Measurements from ENCODE around the gene ARFGAP1. TPM values are rescaled to one million over a fixed set of nuclear protein-coding genes. Genes with fewer than 3 reads are reported as not detected.

Gene ARFGAP1
- total and polyA plus RNA-seq, 2 of the 8 experiments (the other 6 are each of a cell fraction or from before 2014, with no cell fraction given), result 93.7 to 100 TPM

GRCh38 chr20:63261795-63262528 lies 10.7 kb upstream of the ARFGAP1 start:
- no peaks in the 10 kb centered on the region for H3K79me1 ChIP-seq (ENCODE audit: low read depth, low read length)
- H3K23ac ChIP-seq (ENCODE audit: insufficient read length), result no peak overlapping the region
- no peak overlapping the region for H2BK20ac ChIP-seq (ENCODE audit: low read length)
- H2BK120ac ChIP-seq (replicated peaks; ENCODE audit: low read depth, low read length), result no peak overlapping the region
- no peaks in the 10 kb centered on the region for H3K36me3 ChIP-seq (ENCODE audit: control insufficient read depth in 2 of 4, insufficient read depth in 4 of 4, low read length in 3 of 4)
- H3K18ac ChIP-seq (ENCODE audit: extremely low read depth, low read length), result no peak overlapping the region; the same call in 1 of the 2 replicates
- H3K79me2 ChIP-seq (ENCODE audit: control insufficient read depth in 1 of 2, insufficient read depth in 2 of 2, low read length in 2 of 2), result no peaks in the 10 kb centered on the region
- no peak overlapping the region for H3K9ac ChIP-seq (replicated peaks in 1 of 4; ENCODE audit: extremely low read depth in 1 of 4, low read depth in 3 of 4, low read length in 3 of 4)
- no peak overlapping the region for H2AK5ac ChIP-seq (ENCODE audit: low read depth, low read length)
- H3K9me3 ChIP-seq (ENCODE audit: insufficient read depth in 2 of 2, low read depth in 1 of 2, low read length in 1 of 2), result no peaks in the 10 kb centered on the region
- H4K91ac ChIP-seq (replicated peaks; ENCODE audit: insufficient read length, low read length), result peak overlapping the region; percentile 72
- no peak overlapping the region for H3K14ac ChIP-seq (ENCODE audit: insufficient read length)
- peak overlapping the region; percentile 39; the same call in 1 of the 2 replicates for H4K8ac ChIP-seq (ENCODE audit: extremely low read depth, insufficient read depth, low read length)
- H3K27me3 ChIP-seq (replicated peaks in 1 of 4; ENCODE audit: control insufficient read depth in 3 of 4, extremely low read depth in 1 of 4, insufficient read depth in 3 of 4, low read length in 3 of 4), result peaks cover 0 to under 1% (median 0%) of the 10 kb centered on the region in 4 experiments; a peak in 2 of 7 replicates
- no peak overlapping the region for H2BK5ac ChIP-seq (ENCODE audit: low read depth, low read length)
- H3K4ac ChIP-seq (replicated peaks; ENCODE audit: insufficient read length, low read depth, low read length), result no peak overlapping the region
- no peak overlapping the region for H2BK15ac ChIP-seq (ENCODE audit: low read length)
- DNase-seq (ENCODE audit: low read depth in 1 of 2, low spot score in 2 of 2) (no peak), FAIRE-seq (no peak)
- no peaks in the 10 kb centered on the region for H3K23me2 ChIP-seq (ENCODE audit: low read depth, low read length)
- no peaks in the 10 kb centered on the region; a peak in 1 of 7 replicates for H3K4me1 ChIP-seq (replicated peaks in 1 of 4; ENCODE audit: control insufficient read depth in 3 of 4, insufficient read depth in 4 of 4, low read length in 3 of 4)
- no peak overlapping the region for H4K5ac ChIP-seq (ENCODE audit: insufficient read length, low read depth, low read length)
- CTCF ChIA-PET (ENCODE audit: partially characterized antibody), result no interaction called here
- H3K56ac ChIP-seq (replicated peaks; ENCODE audit: insufficient read length, low read depth, low read length), result no peak overlapping the region
- peaks cover 0 to 1% of the 10 kb centered on the region in 2 experiments for H4K20me1 ChIP-seq (replicated peaks in 1 of 2; ENCODE audit: control insufficient read depth in 1 of 2, insufficient read depth in 2 of 2, low read length in 2 of 2)
- H3K27ac ChIP-seq (ENCODE audit: low read depth, low read length), result no peak overlapping the region
- no peak overlapping the region for H2AFZ ChIP-seq (ENCODE audit: low read length)
- H3K4me3 ChIP-seq (ENCODE audit: extremely low read depth in 1 of 4, insufficient read depth in 2 of 4, low read depth in 3 of 4, low read length in 4 of 4), result no peak overlapping the region
- no peak for TF ChIP-seq CTBP2 (IDR thresholded peaks at IDR 0.05; ENCODE audit: borderline replicate concordance, insufficient read depth, insufficient read length, low read length)
- no peak for TF ChIP-seq TBP (IDR thresholded peaks at IDR 0.05; ENCODE audit: low read depth, low read length)
- TF ChIP-seq CBX8 (IDR thresholded peaks at IDR 0.05; ENCODE audit: borderline replicate concordance, low read depth, low read length), result no peak
- no peak for TF ChIP-seq SUZ12 (IDR thresholded peaks at IDR 0.05; ENCODE audit: low read length)
- no peak for TF ChIP-seq ATF2 (IDR thresholded peaks at IDR 0.05; ENCODE audit: low read length)
- no peak for TF ChIP-seq YY1 (IDR thresholded peaks at IDR 0.05; ENCODE audit: low read depth, low read length)
- TF ChIP-seq BACH1 (IDR thresholded peaks at IDR 0.05; ENCODE audit: low read length), result no peak
- TF ChIP-seq HDAC2 (IDR thresholded peaks at IDR 0.05; ENCODE audit: borderline replicate concordance in 1 of 2, low read depth in 2 of 2, low read length in 2 of 2), result no peak
- no peak for TF ChIP-seq BRCA1 (IDR thresholded peaks at IDR 0.05; ENCODE audit: low read depth, low read length)
- POLR2A ChIA-PET (ENCODE audit: partially characterized antibody), result interaction anchor here (1.2 kb wide), 1 partner anchor 9 kb away, joined by 3 read pairs; no protein-coding TSS in a partner anchor
- WGBS, 2 experiments (ENCODE audit: extremely low coverage in 1 of 2, insufficient coverage in 1 of 2, insufficient read length in 1 of 2, insufficient replicate concordance in 2 of 2, low coverage in 1 of 2, low lambda C conversion rate in 2 of 2, missing lambda C conversion rate in 1 of 2), result 86% methylated on average over 28 of the region's 30 CpGs; no CpG with 5 or more reads in 1 of the 2 experiments
- H3K4me2 ChIP-seq (ENCODE audit: insufficient read depth in 1 of 2, low read depth in 2 of 2, low read length in 2 of 2), result no peak overlapping the region
- H2BK12ac ChIP-seq (ENCODE audit: low read depth, low read length), result peak overlapping the region; percentile 95
